B cell (primary cell): ENCODE measurements around the gene DPH7. TPM values are rescaled to one million over a fixed set of nuclear protein-coding genes. Genes with fewer than 3 reads are reported as not detected.

Source experiments
- ATAC-seq: fragments of 200-7000 bp; cut with Tn5 transposase; one replicate; pipeline ENCODE4 v1.10.0; 2021; ENCODE audit warnings: low read depth, mild to moderate bottlenecking, moderate number of reproducible peaks, moderate library complexity
- CTCF ChIA-PET: fragments of 350-600 bp; sonication (Branson Sonifier 250); formaldehyde crosslinking; loops from one replicate; lab custom pipeline; 2021; ENCODE audit warnings: antibody characterized with exemption, inconsistent platforms; lab: Charles Lee
- POLR2A ChIA-PET: fragments of 350-600 bp; sonication (Branson Sonifier 250); formaldehyde crosslinking; loops from one replicate; lab custom pipeline; 2021; ENCODE audit warnings: antibody characterized with exemption; lab: Charles Lee
- DNase-seq: peaks from one replicate; pipeline ENCODE4 v3.0.0; 2013
- H2AFZ ChIP-seq: 2 replicates; pipeline ENCODE4 v1.6.1; 2012; ENCODE audit warnings: mild to moderate bottlenecking, low read depth, low read length; ENCODE audit not compliant: insufficient read depth, poor library complexity, severe bottlenecking
- H3K27ac ChIP-seq, 2 donors: 1 replicate in 1 of 2; 2 replicates in 1 of 2; pipeline ENCODE4 v1.5.1; 2012 to 2013; ENCODE audit warnings: low read length in 2 of 2, mild to moderate bottlenecking in 2 of 2, moderate library complexity in 1 of 2
- H3K27me3 ChIP-seq, 4 experiments: fragments of 200-600 bp in 1 of 4; sonication (generic) in 1 of 4; replicated peaks in 1 of 4; 1 replicate in 2 of 4; 2 replicates in 2 of 4; pipeline versions ENCODE4 v1.6.1 to v1.7.0; 2013 to 2016; ENCODE audit warnings: low read length in 3 of 4, mild to moderate bottlenecking in 2 of 4, mixed read lengths in 1 of 4, moderate library complexity in 1 of 4; ENCODE audit not compliant: insufficient read depth in 4 of 4, control insufficient read depth in 3 of 4; ENCODE audit errors: control extremely low read depth in 1 of 4
- H3K36me3 ChIP-seq, 2 experiments: replicated peaks in 1 of 2; 1 replicate in 1 of 2; 2 replicates in 1 of 2; pipeline versions ENCODE4 v1.6.1 to v1.7.1; 2013; ENCODE audit warnings: low read length in 1 of 2; ENCODE audit not compliant: insufficient read depth in 2 of 2, control insufficient read depth in 1 of 2; ENCODE audit errors: control extremely low read depth in 1 of 2, extremely low read depth in 1 of 2
- H3K4me1 ChIP-seq, 2 donors: fragments of 200-600 bp in 1 of 2; sonication (generic) in 1 of 2; 1 replicate in 1 of 2; 2 replicates in 1 of 2; pipeline versions ENCODE4 v1.5.1 to v1.6.1; 2013 to 2017; ENCODE audit warnings: low read length in 2 of 2; ENCODE audit not compliant: control insufficient read depth in 2 of 2, insufficient read depth in 2 of 2
- H3K4me2 ChIP-seq: replicated peaks from 2 replicates; pipeline ENCODE3; 2012; ENCODE audit warnings: mild to moderate bottlenecking, low read depth, low read length; ENCODE audit not compliant: poor library complexity, severe bottlenecking
- H3K4me3 ChIP-seq, 5 experiments: fragments of 200-600 bp in 1 of 5; sonication (generic) in 1 of 5; 1 replicate in 3 of 5; 2 replicates in 2 of 5; pipeline versions ENCODE4 v1.5.1 to v1.7.0; 2011 to 2016; ENCODE audit warnings: low read length in 4 of 5, mild to moderate bottlenecking in 4 of 5, low read depth in 2 of 5, control low read depth in 1 of 5, moderate library complexity in 1 of 5; ENCODE audit not compliant: insufficient read depth in 1 of 5; ENCODE audit errors: control extremely low read depth in 1 of 5, extremely low read depth in 1 of 5
- H3K79me2 ChIP-seq: fragments of 200-600 bp; sonication (generic); one replicate; pipeline ENCODE4 v1.6.0; 2016; ENCODE audit warnings: low read length; ENCODE audit not compliant: control insufficient read depth, insufficient read depth
- H3K9ac ChIP-seq: fragments of 200-600 bp; sonication (generic); 2 replicates; pipeline ENCODE4 v1.6.1; 2017; ENCODE audit warnings: mild to moderate bottlenecking, low read length, moderate library complexity
- H3K9me3 ChIP-seq, 3 donors: one replicate each; pipeline versions ENCODE4 v1.6.1 to v1.7.1; 2013; ENCODE audit warnings: low read length in 2 of 3; ENCODE audit not compliant: control insufficient read depth in 2 of 3, insufficient read depth in 1 of 3; ENCODE audit errors: control extremely low read depth in 1 of 3
- H4K20me1 ChIP-seq: 2 replicates; pipeline ENCODE4 v1.6.0; 2012; ENCODE audit warnings: mild to moderate bottlenecking, low read length; ENCODE audit not compliant: insufficient read depth, control insufficient read depth, poor library complexity, severe bottlenecking
- H3K27ac Mint-ChIP-seq: one replicate; pipeline ENCODE4 v1.8.0; 2021; ENCODE audit warnings: mixed read lengths
- H3K27me3 Mint-ChIP-seq: one replicate; pipeline ENCODE4 v1.8.0; 2021; ENCODE audit warnings: mixed read lengths
- H3K4me1 Mint-ChIP-seq: one replicate; pipeline ENCODE4 v1.8.0; 2021; ENCODE audit warnings: mixed read lengths
- H3K4me3 Mint-ChIP-seq: one replicate; pipeline ENCODE4 v1.8.0; 2021; ENCODE audit warnings: mixed read lengths
- H3K9me3 Mint-ChIP-seq: one replicate; pipeline ENCODE4 v1.8.0; 2022; ENCODE audit warnings: mixed read lengths; ENCODE audit not compliant: insufficient read depth
- CTCF ChIP-seq: fragments of 200-600 bp; IDR thresholded peaks from one replicate; pipeline ENCODE4 v1.8.0; 2022; ENCODE audit warnings: antibody characterized with exemption, mild to moderate bottlenecking
- EZH2 ChIP-seq: IDR thresholded peaks from 2 replicates; pipeline ENCODE4 v1.6.1; 2012; ENCODE audit warnings: borderline replicate concordance, low read depth, mild to moderate bottlenecking, moderate library complexity, low read length; ENCODE audit not compliant: insufficient read depth, poor library complexity, severe bottlenecking
- WGBS: methylation state at CpG from one replicate; pipeline ENCODE4 v1.1.5; 2013; ENCODE audit warnings: missing lambda C conversion rate; ENCODE audit not compliant: insufficient coverage; 5-methylcytosine and 5-hydroxymethylcytosine counted together
- intact Hi-C: fragments of 100-400 bp; cut with micrococcal nuclease; formaldehyde crosslinking; loops from one replicate; pipeline ENCODE4 v1.10.0; 2022
- polyA plus RNA-seq: library from polyadenylated mRNA; depleted of rRNA; stranded (reverse); fragments of >200 nt; gene quantifications from 2 replicates; pipeline ENCODE4 v1.2.3, GENCODE V29; 2012
- total RNA-seq, 2 donors: library from RNA; stranded (reverse); fragments of 120-200 nt in 1 of 2; gene quantifications; 1 replicate in 1 of 2; 2 replicates in 1 of 2; pipeline versions ENCODE4 v1.2.3 to v1.2.4, GENCODE V29; 2013 to 2022

The DPH7 gene
- total and polyA plus RNA-seq, 2 donors (not counting 1 experiment from before 2014, with no cell fraction given) = 64.7 to 93.8 TPM

GRCh38 chr9:137605121-137606004 lies 26.6 kb upstream of the DPH7 start, which contains the start of gene ARRDC1:
TSS of gene ARRDC1 (plus strand) at chr9:137605686. CDS start at chr9:137605718, 32 bp downstream.
- POLR2A ChIA-PET = interaction anchor here (0.6 to 1.1 kb wide), 6 partner anchors 12 to 365 kb away, joined by 3 to 7 read pairs (median 4); partner anchors contain the start of genes DPH7, EHMT1, TUBB4B and ZMYND19
- under 1% methylated on average over 77 of the region's 111 CpGs for WGBS
- peaks cover 21% of the 10 kb centered on the region for H3K4me1 Mint-ChIP-seq
- peak; percentile 86 for ATAC-seq
- Histone ChIP-seq H3K27ac (peak within 1 kb of the TSS in 1 of 2 donors; percentile 61), H3K79me2 (peaks cover 42% of the 10 kb centered on the region), H3K9ac (peak within 1 kb of the TSS; percentile 79), H3K27me3 (no peaks in the 10 kb centered on the region), H3K4me1 (peaks cover 12 to 25% of the 10 kb centered on the region in 2 donors), H3K4me3 (peak within 1 kb of the TSS; percentile 34 to 74 (median 60)), H4K20me1 (peaks cover 38% of the 10 kb centered on the region), H3K4me2 (peak within 1 kb of the TSS; percentile 96), H3K9me3 (no peaks in the 10 kb centered on the region), H3K36me3 (peaks cover 0 to 4% of the 10 kb centered on the region in 2 experiments), H2AFZ (peak within 1 kb of the TSS; percentile 76)
- peak; percentile 93 for DNase-seq
- no peaks in the 10 kb centered on the region for H3K9me3 Mint-ChIP-seq
- CTCF ChIA-PET = no interaction called here
- no peaks in the 10 kb centered on the region for H3K27me3 Mint-ChIP-seq
- intact Hi-C loops = loop anchor here (1.0 to 5.0 kb wide), 6 partner anchors 13 to 815 kb away; partner anchors contain the start of genes DPH7, MRPL41, RNF208 and TMEM141
- peak within 1 kb of the TSS; percentile 65 for H3K27ac Mint-ChIP-seq
- TF ChIP-seq CTCF (no peak), EZH2 (no peak)
- H3K4me3 Mint-ChIP-seq = peak within 1 kb of the TSS; percentile 86
